ENCODE measurements around the gene MYADML2. TPM values are rescaled to one million over a fixed set of nuclear protein-coding genes. Genes with fewer than 3 reads are reported as not detected.

MYADML2 gene
- total RNA-seq, 4 donors from 2014 or later, result 2.9 to 24.9 (median 13.3) TPM

DNA sequence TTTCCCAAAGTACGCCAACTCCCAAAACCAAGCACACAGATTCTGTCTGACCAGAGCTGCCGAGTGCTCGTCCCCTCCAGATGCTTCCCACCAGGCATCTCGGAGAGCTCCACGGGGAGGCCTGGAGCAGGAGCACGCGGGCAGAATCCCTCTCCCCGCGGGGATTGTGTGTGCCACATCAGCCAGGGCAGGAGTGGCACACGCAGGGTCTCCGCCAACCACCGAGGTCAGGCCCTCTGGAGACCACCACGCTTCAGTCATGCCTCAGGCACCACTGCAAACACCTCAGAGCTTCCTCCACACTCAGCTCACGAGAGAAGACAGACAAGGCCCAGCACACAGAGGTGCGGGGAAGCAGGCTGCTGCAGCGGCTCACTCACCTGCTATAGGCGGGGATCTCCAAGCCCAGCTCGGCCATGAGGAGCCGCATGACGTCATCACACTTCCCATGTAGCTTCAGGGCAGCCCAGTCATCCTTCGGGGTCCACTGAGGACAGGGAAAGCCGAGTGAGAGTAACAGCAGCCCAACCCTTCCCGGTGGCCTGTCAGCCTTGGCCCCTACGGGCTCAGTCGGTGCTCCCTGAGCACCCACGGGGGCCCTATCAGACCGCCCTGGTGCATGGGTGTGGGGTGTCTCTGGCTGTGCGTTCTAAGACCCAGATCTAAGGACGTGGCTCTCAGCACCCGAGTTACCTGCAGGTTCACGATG, 33.5 kb downstream of the MYADML2 start:
- Histone ChIP-seq H3K36me3 (peaks cover 0 to 34% of the 10 kb centered on the region in 2 donors), H3K4me3 (no peak overlapping the region)
- no peak for ATAC-seq

DNA sequence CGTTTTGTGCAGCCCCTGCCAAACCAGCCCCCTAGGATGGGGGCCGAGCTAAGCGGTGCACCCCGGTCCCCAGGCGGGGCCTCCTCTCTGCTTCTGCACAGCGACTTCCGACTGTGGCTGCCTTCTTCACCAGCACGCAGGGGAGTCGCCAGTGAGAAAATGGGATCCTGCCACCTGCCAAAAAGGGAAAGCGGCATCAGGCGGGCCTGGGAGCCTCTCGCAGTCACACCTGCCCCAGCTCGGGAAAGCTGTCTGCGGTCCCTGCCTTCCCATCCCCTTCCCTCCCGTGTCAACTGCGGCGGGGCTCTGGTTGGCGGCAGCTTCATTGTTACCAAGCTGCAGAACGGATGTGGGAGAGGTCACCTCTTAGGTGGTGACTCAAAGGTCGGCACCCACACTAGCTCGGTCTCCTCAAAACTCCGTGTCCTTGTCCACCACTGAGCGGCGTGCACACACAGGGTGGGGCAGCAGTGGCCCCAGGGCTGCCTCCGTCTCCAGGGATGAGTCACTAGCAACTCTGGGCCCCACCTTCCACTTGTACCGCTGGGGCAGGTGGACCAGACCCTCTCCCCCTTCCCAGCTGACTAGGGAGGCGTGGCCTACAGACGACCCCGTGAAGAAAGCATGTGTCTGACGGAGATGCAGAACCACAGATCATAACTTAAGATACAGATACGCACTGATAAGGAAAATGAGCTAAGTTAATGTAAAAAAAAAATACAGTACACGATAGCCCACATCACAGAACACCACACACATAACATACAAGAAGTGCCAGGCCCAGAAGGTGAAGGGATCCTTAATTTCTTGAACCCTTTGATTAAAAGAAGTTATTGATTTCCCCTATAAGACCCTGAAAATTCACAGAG, 34.4 kb downstream of the MYADML2 start:
- H3K9me3 ChIP-seq, result no peaks in the 10 kb centered on the region
- no peak for DNase-seq
- intact Hi-C loops (cut with DNase I; ENCODE audit: low total_unique reads) (loop anchor here (5.0 kb wide), 1 partner anchor 80 kb away; the partner anchor contains the start of gene MCRIP1), in situ Hi-C loops (cut with MboI; ENCODE audit: low sequenced_read_pairs in 4 of 4) (no loop called here)
- peaks cover 0 to 34% of the 10 kb centered on the region in 2 donors for H3K36me3 ChIP-seq
- no peak for ATAC-seq
- peak overlapping the region in 2 of 4 donors; percentile 74 to 81 for H3K27ac ChIP-seq
- no peak overlapping the region for H3K4me3 ChIP-seq
- TF ChIP-seq, protein P1, sequence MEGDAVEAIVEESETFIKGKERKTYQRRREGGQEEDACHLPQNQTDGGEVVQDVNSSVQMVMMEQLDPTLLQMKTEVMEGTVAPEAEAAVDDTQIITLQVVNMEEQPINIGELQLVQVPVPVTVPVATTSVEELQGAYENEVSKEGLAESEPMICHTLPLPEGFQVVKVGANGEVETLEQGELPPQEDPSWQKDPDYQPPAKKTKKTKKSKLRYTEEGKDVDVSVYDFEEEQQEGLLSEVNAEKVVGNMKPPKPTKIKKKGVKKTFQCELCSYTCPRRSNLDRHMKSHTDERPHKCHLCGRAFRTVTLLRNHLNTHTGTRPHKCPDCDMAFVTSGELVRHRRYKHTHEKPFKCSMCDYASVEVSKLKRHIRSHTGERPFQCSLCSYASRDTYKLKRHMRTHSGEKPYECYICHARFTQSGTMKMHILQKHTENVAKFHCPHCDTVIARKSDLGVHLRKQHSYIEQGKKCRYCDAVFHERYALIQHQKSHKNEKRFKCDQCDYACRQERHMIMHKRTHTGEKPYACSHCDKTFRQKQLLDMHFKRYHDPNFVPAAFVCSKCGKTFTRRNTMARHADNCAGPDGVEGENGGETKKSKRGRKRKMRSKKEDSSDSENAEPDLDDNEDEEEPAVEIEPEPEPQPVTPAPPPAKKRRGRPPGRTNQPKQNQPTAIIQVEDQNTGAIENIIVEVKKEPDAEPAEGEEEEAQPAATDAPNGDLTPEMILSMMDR (IDR thresholded peaks at IDR 0.05 in 4 of 5, conservative IDR thresholded peaks at IDR 0.05 in 1 of 5), result no peak
- TF ChIP-seq POLR2A (IDR thresholded peaks at IDR 0.05), result no peak
- H3K4me1 ChIP-seq, result peaks cover 21 to 26% of the 10 kb centered on the region in 2 donors
- H3K27me3 ChIP-seq, result no peaks in the 10 kb centered on the region

More for the DNA sequence above, 33.5 kb downstream of the MYADML2 start:
- Histone ChIP-seq H3K27me3 (no peaks in the 10 kb centered on the region), H3K9me3 (no peaks in the 10 kb centered on the region), H3K4me1 (peaks cover 25 to 30% of the 10 kb centered on the region in 2 donors), H3K27ac (no peak overlapping the region)
- in situ Hi-C loops (cut with MboI; ENCODE audit: low sequenced_read_pairs in 4 of 4) (no loop called here), intact Hi-C loops (cut with DNase I; ENCODE audit: low total_unique reads) (loop anchor here (5.0 kb wide), 1 partner anchor 81 kb away; the partner anchor contains the start of gene MCRIP1)
- no peak for DNase-seq
- TF ChIP-seq, protein P1 (IDR thresholded peaks at IDR 0.05 in 4 of 5, conservative IDR thresholded peaks at IDR 0.05 in 1 of 5), result no peak
- TF ChIP-seq POLR2A (IDR thresholded peaks at IDR 0.05), result no peak

DNA sequence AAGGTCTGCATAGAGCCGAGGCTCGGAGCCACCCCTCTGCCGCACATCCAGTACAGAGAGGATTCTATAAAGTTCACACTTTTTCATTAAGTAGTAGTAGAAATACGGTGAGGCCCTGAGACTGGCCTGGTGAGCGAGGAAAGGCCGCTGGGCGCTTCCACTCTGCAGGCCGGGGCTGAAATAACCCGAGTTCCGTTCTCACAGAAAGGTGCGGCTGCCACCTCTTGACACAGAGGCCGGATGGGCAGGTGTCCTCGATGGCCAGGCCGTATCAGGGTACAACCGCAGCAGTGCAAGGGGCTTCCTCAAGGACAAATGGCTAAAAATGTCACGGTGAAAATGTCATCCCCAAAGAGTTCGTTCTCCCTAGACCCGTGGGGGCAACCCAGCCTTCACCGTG, 35.1 kb downstream of the MYADML2 start:
- Histone ChIP-seq H3K27ac (peak overlapping the region; percentile 72 to 81 (median 77)), H3K4me1 (peaks cover 23 to 27% of the 10 kb centered on the region in 2 donors), H3K4me3 (peak overlapping the region; percentile 12 to 44 (median 32)), H3K27me3 (no peaks in the 10 kb centered on the region), H3K36me3 (peaks cover 0 to 34% of the 10 kb centered on the region in 2 donors), H3K9me3 (no peaks in the 10 kb centered on the region)
- ATAC-seq (no peak), DNase-seq (no peak)
- in situ Hi-C loops (cut with MboI; ENCODE audit: low sequenced_read_pairs in 4 of 4), result no loop called here
- intact Hi-C loops (cut with DNase I; ENCODE audit: low total_unique reads), result loop anchor here (1.0 to 5.0 kb wide), 3 partner anchors 21 to 80 kb away; partner anchors contain the start of genes ALYREF, ANAPC11, MCRIP1 and P4HB
- TF ChIP-seq, protein P1 (IDR thresholded peaks at IDR 0.05 in 4 of 5, conservative IDR thresholded peaks at IDR 0.05 in 1 of 5), result no peak
- TF ChIP-seq POLR2A (IDR thresholded peaks at IDR 0.05), result no peak

DNA sequence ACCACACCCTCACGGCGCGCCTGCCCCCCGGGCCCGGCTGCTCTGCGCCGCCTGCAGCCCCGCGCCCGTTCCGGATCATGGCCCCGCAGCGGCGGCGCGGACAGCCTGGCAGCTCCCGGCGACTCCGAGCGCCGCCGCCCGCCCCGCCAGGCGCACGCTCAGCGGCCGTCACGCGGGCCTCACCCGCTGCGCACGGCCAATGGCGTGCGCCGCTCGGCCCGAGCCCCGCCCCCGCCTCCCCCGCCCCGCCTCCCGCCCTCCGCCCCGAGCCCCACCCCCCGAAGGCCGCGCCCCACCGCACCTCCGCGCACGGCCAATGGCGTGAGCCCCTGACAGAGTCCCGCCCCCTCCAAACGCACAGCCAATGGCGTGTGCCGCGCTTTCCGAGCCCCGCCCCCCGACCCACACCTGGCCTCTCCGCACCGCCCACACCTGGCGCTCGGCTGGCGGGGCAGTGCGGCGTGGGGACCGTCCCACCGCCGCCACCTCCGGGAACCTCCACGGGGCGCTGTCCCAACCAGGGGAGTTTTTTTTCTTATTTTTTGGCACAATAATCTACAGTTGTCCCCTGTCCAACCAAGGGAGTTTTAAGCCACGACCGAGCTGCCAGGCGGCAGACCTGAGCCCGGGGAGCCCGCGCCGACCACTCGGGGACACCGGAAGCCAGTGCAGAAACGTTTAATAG, 35.6 kb downstream of the MYADML2 start, which contains the start of gene PCYT2:
Gene PCYT2, minus strand, starts transcription at position 123 of the 685 bp plus-strand sequence. Its CDS starts 44 bp downstream, at position 79.
- no peaks in the 10 kb centered on the region for H3K9me3 ChIP-seq
- peak within 1 kb of the TSS; percentile 72 to 81 (median 77) for H3K27ac ChIP-seq
- H3K27me3 ChIP-seq, result no peaks in the 10 kb centered on the region
- ATAC-seq (peak; percentile 78 to 81), DNase-seq (peak; percentile 87 to 90)
- H3K36me3 ChIP-seq, result peaks cover 0 to 34% of the 10 kb centered on the region in 2 donors
- intact Hi-C loops (cut with DNase I; ENCODE audit: low total_unique reads), result loop anchor here (1.0 to 5.0 kb wide), 3 partner anchors 20 to 79 kb away; partner anchors contain the start of genes ALYREF, ANAPC11, MCRIP1 and P4HB
- TF ChIP-seq, protein P1 (IDR thresholded peaks at IDR 0.05 in 4 of 5, conservative IDR thresholded peaks at IDR 0.05 in 1 of 5), result peak in 2 of 5 experiments; percentile 10 to 21
- peak; percentile 77 to 86 for TF ChIP-seq POLR2A (IDR thresholded peaks at IDR 0.05)
- peaks cover 21 to 27% of the 10 kb centered on the region in 2 donors for H3K4me1 ChIP-seq
- H3K4me3 ChIP-seq, result peak within 1 kb of the TSS; percentile 61 to 78 (median 63)
- in situ Hi-C loops (cut with MboI; ENCODE audit: low sequenced_read_pairs in 4 of 4), result no loop called here
